ENCODE measurements around the gene FOXM1. TPM values are rescaled to one million over a fixed set of nuclear protein-coding genes. Genes with fewer than 3 reads are reported as not detected.
A peak's percentile ranks its signal among the peaks of the same experiment; 100 is the strongest.

The FOXM1 gene
- total RNA-seq, 1 donor from 2014 or later = 15.2 TPM

DNA sequence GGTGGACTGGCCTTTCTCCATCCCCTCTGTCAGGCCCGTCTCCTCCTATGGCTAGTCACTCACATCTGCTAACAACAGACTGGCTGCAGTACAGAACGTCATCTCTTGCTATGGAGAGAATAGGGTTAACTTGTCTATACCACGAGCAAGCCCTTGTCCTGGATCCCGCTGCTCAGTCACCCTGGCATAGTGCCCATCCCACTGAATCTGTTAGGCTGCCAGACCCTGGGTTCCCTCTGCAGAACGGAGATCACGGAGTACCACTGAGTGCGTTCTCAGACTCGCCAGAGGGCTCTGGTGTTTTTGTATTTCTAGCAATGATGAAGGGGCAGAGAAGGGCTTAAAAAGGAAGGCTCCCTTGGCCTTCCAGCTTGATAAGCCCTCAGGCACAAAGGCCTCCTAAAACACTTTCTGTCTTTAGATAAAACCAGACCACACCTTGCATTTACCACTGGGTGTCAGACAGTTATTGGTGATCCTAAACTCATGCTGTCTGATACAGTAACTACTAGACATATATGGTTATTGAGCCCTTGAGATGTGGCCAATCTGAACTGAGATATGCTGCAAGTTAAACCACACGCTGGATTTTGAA lies 35.8 kb downstream of the FOXM1 start:
- no peak for DNase-seq (ENCODE audit: low spot score)
- no peaks in the 10 kb centered on the region for H3K36me3 Mint-ChIP-seq (ENCODE audit: low read depth)
- no peaks in the 10 kb centered on the region for H3K27me3 Mint-ChIP-seq (ENCODE audit: low read depth)
- H3K9me3 Mint-ChIP-seq (ENCODE audit: low read depth) = no peaks in the 10 kb centered on the region
- TF ChIP-seq, protein P1, sequence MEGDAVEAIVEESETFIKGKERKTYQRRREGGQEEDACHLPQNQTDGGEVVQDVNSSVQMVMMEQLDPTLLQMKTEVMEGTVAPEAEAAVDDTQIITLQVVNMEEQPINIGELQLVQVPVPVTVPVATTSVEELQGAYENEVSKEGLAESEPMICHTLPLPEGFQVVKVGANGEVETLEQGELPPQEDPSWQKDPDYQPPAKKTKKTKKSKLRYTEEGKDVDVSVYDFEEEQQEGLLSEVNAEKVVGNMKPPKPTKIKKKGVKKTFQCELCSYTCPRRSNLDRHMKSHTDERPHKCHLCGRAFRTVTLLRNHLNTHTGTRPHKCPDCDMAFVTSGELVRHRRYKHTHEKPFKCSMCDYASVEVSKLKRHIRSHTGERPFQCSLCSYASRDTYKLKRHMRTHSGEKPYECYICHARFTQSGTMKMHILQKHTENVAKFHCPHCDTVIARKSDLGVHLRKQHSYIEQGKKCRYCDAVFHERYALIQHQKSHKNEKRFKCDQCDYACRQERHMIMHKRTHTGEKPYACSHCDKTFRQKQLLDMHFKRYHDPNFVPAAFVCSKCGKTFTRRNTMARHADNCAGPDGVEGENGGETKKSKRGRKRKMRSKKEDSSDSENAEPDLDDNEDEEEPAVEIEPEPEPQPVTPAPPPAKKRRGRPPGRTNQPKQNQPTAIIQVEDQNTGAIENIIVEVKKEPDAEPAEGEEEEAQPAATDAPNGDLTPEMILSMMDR (IDR thresholded peaks at IDR 0.05) = no peak
- peaks cover 30% of the 10 kb centered on the region for H3K4me1 Mint-ChIP-seq (ENCODE audit: low read depth)
- no peak overlapping the region for H3K27ac Mint-ChIP-seq (ENCODE audit: unreplicated experiment)
- no peak overlapping the region for H3K4me3 Mint-ChIP-seq (ENCODE audit: unreplicated experiment)

DNA sequence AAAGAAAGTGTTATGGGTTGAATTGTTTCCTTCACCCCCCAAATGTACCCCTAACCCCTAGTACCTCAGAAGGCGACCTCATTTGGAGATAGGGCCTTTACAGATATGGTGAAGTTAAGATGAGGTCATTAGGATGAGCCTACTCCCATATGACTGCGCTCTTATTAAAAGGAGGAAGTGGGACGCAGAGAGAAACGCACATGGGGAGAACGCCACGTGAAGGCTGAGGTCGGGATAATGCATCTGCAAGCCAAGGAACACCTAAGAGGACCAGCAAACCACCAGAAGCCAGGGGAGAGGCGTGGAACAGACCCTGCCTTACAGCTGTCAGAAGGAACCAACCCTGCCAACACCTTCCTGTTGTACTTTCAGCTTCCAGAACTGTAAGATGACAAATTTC lies 40.4 kb downstream of the FOXM1 start:
- H3K27ac Mint-ChIP-seq (ENCODE audit: unreplicated experiment) = no peak overlapping the region

DNA sequence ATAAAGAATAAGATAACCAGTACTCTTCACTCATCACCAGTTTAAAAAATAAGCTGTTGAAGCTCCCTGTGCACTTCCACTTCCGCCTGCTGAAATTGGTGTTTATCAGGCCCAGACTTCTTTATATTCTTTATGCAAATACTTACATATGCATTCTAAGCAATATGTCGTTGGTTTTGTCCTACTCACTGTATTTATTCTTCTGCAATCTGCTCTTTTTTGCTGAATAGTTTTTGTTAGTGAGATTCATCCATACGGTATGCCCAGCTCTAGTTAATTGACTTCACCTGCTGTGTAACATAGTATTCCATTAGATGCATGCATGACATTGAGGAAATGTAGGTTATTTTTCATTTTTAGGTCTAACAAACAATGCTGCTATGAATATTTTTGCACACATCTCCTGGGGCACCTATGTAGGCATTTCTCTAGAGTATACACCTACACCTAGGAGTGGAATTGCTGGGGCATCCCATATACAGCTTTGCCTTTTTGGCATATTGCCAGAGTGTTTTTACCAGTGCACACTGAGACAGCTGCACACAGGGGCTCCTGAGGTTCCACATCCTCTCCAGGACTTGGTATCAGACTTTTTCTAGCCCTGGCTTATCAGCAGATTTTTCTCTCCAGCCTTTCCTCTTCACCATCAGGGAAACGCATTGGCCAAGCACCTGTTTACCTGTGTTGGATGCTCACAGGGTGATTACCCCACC lies 41.1 kb downstream of the FOXM1 start:
- no peak overlapping the region for H3K4me3 Mint-ChIP-seq (ENCODE audit: unreplicated experiment)
- no peaks in the 10 kb centered on the region for H3K9me3 Mint-ChIP-seq (ENCODE audit: low read depth)
- no peaks in the 10 kb centered on the region for H3K27me3 Mint-ChIP-seq (ENCODE audit: low read depth)
- TF ChIP-seq, protein P1 (IDR thresholded peaks at IDR 0.05) = no peak
- DNase-seq (ENCODE audit: low spot score) = no peak
- no peak overlapping the region for H3K27ac Mint-ChIP-seq (ENCODE audit: unreplicated experiment)
- H3K36me3 Mint-ChIP-seq (ENCODE audit: low read depth) = peaks cover 1% of the 10 kb centered on the region
- H3K4me1 Mint-ChIP-seq (ENCODE audit: low read depth) = peaks cover 26% of the 10 kb centered on the region

More for the DNA sequence above, 40.4 kb downstream of the FOXM1 start:
- Mint-ChIP-seq H3K27me3 (ENCODE audit: low read depth) (no peaks in the 10 kb centered on the region), H3K36me3 (ENCODE audit: low read depth) (peaks cover 1% of the 10 kb centered on the region), H3K9me3 (ENCODE audit: low read depth) (no peaks in the 10 kb centered on the region), H3K4me1 (ENCODE audit: low read depth) (peaks cover 29% of the 10 kb centered on the region), H3K4me3 (ENCODE audit: unreplicated experiment) (no peak overlapping the region)
- TF ChIP-seq, protein P1 (IDR thresholded peaks at IDR 0.05) = no peak
- DNase-seq (ENCODE audit: low spot score) = no peak

DNA sequence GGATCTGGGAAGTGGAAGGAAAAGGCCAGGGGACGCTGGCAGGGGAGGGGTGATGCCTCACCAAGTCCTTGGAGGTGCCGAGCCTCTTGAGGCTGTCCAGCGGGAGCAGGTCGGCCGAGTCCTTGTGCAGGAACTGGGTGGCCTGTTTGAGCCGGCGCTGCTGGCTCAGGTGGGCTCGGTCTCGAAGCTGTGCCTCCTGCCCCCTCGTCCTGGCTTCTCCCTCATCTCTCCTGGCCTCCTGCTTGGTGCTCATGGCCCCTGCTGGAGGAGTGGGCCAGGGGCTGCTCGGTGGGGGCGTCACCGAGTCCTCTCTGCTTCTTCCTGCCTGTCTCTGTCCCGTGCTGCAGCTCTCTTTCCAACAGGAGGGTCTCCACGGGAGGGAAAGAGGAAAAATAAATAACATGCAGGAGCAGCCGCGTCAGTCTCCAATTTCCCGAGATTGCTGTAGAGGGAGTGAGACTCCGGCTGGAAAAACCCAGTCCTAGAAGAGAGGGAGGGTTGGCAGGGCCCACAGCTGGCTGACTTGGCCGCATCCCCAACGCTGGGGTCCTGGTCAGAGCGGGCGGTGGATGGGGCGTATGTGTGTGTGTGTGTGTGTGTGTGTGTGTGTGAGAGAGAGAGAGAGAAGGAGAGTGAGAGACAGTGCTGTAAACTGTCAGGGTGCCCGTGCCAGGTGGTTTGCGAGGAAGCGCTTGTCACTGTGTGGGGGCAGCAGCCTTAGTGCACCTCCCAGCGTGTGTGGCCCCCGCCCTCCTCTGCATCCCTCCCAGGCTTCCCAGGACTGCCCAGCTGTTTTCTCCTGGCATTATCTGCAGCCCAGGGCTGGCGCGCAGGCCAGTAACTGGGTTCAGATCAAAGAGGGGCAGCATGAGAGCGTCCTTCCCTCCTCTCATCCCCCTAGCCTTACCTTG lies 42.1 kb downstream of the FOXM1 start, which contains the start of gene NRIP2:
Gene NRIP2 (minus strand): TSS at position 455 of the 911 bp plus-strand sequence. CDS start 52 bp downstream, at position 403.
- Mint-ChIP-seq H3K9me3 (ENCODE audit: low read depth) (no peaks in the 10 kb centered on the region), H3K27ac (ENCODE audit: unreplicated experiment) (peak within 1 kb of the TSS; percentile 74), H3K4me3 (ENCODE audit: unreplicated experiment) (peak within 1 kb of the TSS; percentile 49), H3K36me3 (ENCODE audit: low read depth) (peaks cover 7% of the 10 kb centered on the region), H3K4me1 (ENCODE audit: low read depth) (peaks cover 26% of the 10 kb centered on the region), H3K27me3 (ENCODE audit: low read depth) (no peaks in the 10 kb centered on the region)
- TF ChIP-seq, protein P1 (IDR thresholded peaks at IDR 0.05) = peak; percentile 53
- DNase-seq (ENCODE audit: low spot score) = no peak

DNA sequence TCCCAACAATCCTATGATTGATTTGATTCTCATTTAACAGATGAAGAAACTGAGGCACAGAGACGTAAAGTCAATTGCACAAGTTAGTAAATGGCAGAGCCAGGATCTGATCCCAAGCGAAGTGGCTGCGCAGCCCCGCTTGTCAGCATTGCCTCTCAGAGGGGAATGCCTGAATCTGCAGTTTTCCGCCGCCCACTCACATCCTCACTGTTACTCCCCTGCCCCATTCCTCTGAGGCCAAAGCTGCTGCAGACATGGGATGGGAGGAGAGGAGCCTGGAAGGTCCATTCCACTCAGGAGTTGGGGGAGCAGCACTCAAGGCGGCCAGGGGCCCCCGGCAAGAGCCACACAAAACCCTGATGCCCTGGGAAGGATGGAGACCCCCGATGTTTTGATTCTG lies 43.2 kb downstream of the FOXM1 start:
- no peak overlapping the region for H3K27ac Mint-ChIP-seq (ENCODE audit: unreplicated experiment)
- no peaks in the 10 kb centered on the region for H3K9me3 Mint-ChIP-seq (ENCODE audit: low read depth)
- H3K27me3 Mint-ChIP-seq (ENCODE audit: low read depth) = no peaks in the 10 kb centered on the region
- no peak overlapping the region for H3K4me3 Mint-ChIP-seq (ENCODE audit: unreplicated experiment)
- peaks cover 8% of the 10 kb centered on the region for H3K36me3 Mint-ChIP-seq (ENCODE audit: low read depth)
- H3K4me1 Mint-ChIP-seq (ENCODE audit: low read depth) = peaks cover 26% of the 10 kb centered on the region
- DNase-seq (ENCODE audit: low spot score) = no peak
- TF ChIP-seq, protein P1 (IDR thresholded peaks at IDR 0.05) = no peak

Measured in chondrocyte (in vitro differentiated cells).